NCI-H187 treated with DMSO at 0.1 percent for 48 hours (cell line): ENCODE data around the gene SP100.
"Not testable (repeated sequence)": the region's sequence is repeated elsewhere in the genome, so short reads cannot be mapped to it uniquely, and the experiment has no call there.

Source experiments
- DNase-seq: peaks from one replicate; lab custom pipeline; 2025; lab: John Stamatoyannopoulos, UW

The SP100 gene

GRCh38 chr2:230416061-230416721 is at the start of gene SP100:
TSS of gene SP100 (plus strand) at chr2:230416201. CDS start at chr2:230416297, 96 bp downstream.
- DNase-seq = no peak

- no peak for DNase-seq
These were observed 33.9 kb upstream of the SP100 start for GRCh38 chr2:230382108-230382507.

- no peak for DNase-seq
These were observed 32.5 kb upstream of the SP100 start for GRCh38 chr2:230383453-230383852.

DNA sequence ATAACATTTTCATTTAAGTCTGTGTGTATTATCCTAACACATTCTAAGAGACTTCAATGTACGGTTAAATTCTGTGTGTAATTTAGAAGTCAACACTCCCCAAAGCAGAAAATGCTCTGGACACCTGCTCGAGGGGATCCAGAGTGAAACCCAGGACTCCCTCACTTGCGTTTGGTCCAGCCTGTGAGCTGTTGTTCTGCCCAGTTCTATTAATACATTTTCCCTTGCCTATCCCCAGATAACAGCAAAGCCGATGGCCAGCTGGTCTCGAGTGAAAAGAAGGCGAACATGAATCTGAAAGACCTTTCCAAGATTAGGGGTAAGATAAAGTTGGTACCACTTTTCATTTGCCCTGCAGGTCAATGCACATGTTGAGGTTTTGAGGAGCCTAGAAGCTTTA is 31.0 kb upstream of the SP100 start:
- no peak for DNase-seq

DNA sequence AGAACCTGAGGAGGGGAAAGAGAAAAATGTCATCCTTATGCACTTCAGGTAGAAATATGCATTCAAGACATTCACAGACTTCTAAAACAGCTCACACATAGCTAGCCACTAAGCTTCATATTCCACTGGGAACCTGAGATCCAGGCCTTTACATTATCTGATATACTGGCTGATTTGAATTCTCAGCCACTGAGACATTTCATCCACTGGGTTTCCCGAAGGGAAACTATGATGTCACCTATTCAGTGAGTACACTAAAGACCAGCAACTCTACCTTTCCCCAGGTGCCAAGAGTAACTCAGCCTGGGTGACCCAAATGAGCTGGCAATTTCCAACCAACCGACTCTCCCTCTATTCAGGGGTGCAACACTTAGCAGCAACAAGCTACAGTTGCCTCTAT is 21.7 kb upstream of the SP100 start:
- DNase-seq = no peak

GRCh38 chr2:230398698-230399097 is 17.3 kb upstream of the SP100 start:
- DNase-seq = not testable (repeated sequence)

DNA sequence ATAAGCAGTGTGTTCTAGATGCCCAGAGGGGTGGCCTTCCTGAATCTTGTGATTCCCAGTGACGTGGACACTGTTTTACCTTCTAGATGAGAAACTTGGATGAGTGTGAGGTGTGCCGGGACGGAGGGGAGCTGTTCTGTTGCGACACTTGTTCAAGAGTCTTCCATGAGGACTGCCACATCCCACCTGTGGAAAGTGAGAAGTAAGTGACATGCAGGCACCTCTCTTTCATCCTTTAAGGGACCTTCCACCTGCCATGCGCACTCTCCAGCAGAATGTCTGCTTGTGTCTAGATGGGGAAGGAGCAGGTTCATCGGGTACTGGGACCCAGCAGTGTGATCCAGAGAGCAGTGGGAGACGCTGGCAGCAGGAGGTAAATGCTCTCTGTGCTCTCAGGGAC is 16.0 kb upstream of the SP100 start:
- DNase-seq = no peak

GRCh38 chr2:230400454-230400853 is 15.5 kb upstream of the SP100 start:
- no peak for DNase-seq

DNA sequence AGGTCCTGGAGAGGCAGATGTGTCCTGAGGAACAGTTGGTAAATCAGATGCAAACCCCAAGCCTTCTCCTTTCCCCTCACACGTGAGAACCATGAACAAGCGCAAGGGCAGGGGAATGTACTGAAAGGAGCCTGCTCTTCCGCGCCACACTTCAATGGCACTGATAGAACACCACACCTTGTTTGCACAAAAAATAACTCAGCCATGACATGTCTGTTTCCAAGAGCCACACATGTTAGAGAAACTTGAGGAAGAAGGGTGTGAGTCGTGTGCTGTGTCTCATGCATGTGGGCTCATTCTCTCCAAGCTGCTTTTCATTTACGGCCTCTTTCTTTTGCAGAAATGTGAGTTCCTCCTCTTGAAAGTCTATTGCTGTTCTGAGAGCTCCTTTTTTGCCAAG is 15.0 kb upstream of the SP100 start:
- not testable (repeated sequence) for DNase-seq

GRCh38 chr2:230403746-230404145 is 12.3 kb upstream of the SP100 start:
- DNase-seq = no peak

- DNase-seq = no peak
These were observed 10.2 kb upstream of the SP100 start for GRCh38 chr2:230405824-230406223.

- DNase-seq = no peak
These were observed 7.7 kb upstream of the SP100 start for GRCh38 chr2:230408244-230408842.

DNA sequence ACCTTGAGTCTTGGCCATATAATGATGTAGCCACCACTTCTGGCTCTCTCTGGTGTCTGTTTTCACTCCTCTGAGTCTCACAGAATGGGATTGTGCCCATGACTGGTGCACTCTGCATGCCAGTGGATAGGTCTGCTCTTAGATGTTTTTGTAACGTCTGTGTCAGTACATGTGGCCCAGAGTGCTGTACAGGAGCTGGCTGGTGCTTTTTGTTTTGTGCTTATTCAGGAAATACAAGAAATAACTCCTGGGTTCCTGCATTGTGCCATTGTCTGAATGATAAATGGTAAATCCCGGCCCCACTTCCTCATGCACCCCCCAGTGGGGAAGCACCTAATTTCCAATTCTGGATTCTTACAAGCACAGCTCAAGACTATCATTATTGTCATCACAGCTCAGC is 6.7 kb upstream of the SP100 start:
- DNase-seq = not testable (repeated sequence)

DNA sequence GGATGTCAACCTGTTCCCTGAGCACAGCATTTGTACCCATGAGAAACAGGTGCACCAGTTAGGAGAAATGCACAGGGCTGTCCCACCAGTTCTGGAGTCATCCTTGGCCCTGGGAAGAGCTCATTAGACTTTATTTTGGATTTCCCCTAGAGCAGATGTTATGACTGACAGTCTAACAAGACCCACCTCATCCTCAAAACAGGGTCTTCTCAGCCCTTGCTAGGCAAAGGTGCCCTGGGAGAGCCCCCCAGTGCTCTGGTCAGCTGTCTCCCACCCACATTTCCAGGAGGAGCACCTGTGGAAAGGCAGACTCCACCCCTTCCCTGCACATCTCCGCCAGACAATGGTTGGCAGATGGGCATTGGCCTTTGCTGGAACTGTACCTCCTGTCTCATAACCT is 5.7 kb upstream of the SP100 start:
- no peak for DNase-seq

DNA sequence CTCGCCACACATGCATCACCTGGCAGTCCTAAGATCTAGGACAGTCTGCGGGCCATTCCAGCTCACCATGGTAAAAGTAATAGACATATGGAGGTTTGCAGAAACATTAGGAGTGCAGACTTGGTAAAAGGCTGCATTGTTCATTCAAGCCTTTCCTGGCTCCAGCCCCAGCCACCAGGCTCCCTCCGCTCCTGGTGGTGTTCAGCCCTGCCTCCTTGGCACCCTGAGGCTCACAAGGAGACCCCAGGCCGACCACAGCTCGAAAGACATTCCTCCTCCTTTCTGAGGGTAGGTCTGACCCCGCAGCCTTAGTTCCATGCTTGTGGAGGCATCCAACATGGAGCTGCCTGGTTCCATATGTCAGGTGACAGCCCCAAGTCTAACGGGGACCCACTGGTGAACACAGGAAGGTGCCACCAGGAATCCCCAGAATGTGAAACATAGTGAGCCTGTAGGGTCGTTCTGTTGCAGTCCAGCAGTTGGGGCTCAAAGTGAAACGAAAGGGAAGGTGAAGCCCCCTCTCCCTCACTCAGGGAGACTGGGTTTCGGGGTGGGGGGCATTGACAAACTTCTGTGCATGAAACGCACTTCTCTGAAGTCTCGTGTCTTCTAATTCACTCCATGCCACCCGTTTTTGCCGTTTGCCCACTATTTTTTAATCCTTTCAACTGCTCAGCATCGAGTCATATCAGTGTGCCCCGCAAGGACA is 5.0 kb upstream of the SP100 start:
- no peak for DNase-seq

DNA sequence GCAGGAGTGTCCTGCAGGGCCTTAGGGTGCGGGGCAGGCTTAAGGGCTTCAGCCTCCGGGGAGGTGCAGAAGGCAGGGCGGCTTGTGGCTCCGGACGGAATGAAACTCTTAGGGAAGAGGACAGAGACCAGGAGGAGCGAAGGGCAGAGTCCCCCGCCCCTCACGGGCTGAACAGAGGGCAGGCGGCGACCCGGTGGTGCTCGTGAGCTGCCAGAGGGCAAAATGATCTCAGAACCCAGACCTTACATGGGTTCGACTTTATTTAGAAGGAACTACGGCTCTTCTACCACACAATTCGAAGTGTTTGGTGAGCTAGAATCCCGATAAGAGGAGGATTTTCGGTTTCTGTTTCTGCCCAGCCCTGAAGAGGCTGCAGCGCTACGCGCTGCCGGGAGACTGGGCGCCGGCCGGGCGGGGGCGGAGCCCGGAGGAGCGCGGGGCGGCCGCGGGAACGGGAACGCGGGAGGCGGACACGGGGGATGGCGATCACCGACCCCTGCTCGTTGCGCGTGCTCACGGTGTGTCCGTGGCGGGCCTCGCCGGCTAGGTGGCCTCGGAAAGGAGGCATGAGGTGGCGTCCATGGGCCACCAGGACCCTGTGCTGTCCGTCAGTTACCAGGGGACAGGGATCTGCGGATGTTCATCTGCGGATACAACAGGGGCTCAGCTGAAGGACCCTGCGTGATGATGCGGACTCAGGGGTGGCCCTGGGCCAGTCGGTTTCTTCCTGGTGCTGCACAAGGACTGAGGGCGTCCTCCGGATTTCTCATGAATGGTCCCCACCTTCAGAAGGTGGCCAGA is 4.2 kb upstream of the SP100 start:
- DNase-seq = no peak

- no peak for DNase-seq
These were observed 3.7 kb upstream of the SP100 start for GRCh38 chr2:230412371-230412711.

DNA sequence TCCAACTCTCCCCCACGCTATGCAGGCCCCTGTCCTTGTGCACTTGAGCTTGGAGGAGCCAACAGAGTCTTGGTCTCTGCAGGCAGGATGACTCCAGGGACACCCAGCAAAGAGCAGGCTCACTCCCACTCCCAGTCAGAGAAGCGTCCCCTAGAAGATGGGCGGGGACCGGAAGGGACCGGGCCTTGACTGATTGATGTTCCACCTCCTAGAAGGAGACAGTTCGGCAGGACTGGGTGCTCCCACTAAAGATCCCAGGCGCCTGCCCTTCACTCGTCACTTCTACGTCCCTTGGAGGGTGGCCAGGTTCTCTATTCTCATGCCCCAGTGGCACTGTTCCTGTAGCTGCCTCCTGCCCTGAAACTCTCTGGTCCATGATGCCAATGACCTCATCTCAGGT is 3.2 kb upstream of the SP100 start:
- no peak for DNase-seq

DNA sequence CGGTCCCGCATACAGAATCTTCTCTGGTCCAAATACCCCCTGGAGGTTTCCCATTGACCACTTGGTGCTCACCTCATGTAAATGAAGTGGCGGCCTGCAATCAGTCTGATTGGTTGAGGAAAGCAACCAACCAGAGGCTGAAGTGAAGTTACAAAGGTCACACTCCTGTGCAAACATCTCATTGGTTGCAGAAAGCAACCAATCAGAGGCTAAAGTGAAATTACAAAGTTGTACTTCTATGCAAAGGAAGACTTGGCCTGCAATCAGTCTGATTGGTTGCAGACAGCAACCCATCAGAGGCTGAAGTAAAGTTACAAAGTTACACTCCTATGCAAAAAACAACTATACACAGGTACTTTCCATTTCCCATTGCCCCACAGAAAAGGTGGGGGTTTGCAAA is 2.5 kb upstream of the SP100 start:
- DNase-seq = no peak

DNA sequence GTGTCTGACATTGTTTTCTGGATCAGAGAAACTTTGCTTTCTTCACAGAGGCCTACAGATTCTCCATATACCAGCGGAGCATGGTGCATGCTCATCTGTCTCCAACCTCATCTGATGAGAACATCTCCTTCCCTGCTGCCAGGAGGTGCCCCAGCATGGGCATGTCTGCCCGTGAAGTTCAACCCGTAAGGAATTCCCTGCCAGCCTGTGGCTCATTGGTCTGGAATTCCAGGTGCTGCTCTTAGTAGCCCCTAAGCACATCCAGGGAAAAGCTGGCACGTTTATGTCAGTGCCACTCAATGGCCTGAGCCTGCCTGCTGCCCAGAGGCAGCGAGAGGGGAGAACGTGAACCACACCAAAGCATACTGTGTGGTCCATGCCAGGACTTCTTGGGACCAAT is 1.7 kb upstream of the SP100 start:
- no peak for DNase-seq

DNA sequence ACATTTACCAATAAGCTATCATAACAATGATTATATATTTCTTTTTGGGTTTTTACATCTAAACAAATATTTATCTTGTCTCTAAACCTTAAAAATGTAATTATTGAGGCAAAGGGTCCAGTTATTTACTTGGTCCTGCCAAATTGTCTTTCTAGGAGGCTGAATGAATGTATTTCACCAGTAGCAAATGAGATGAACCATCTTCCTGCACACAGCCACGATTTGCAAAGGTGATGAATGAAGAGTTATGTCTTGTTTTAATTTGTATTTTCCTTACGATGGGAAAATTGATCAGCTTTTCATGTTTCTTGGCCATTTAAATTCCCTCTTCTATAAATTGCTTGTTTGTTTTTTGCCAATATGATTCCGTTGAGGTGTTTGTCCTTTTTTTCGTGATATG is 1.4 kb downstream of the SP100 start:
- DNase-seq = no peak

- DNase-seq = no peak
These were observed 2.5 kb downstream of the SP100 start for GRCh38 chr2:230418341-230419016.
